Stimulated activated CD8-positive, alpha-beta memory T cell treated with anti-CD3 and anti-CD28 coated beads, Interleukin-15, amount 100 ng/mL, for 1 hour (primary cell): ENCODE data around the gene GALNT14.

ENCODE experiments used
- DNase-seq: peaks from one replicate; pipeline ENCODE4 v3.0.0-alpha.2; 2020; ENCODE audit warnings: low read depth

GALNT14 gene

DNA sequence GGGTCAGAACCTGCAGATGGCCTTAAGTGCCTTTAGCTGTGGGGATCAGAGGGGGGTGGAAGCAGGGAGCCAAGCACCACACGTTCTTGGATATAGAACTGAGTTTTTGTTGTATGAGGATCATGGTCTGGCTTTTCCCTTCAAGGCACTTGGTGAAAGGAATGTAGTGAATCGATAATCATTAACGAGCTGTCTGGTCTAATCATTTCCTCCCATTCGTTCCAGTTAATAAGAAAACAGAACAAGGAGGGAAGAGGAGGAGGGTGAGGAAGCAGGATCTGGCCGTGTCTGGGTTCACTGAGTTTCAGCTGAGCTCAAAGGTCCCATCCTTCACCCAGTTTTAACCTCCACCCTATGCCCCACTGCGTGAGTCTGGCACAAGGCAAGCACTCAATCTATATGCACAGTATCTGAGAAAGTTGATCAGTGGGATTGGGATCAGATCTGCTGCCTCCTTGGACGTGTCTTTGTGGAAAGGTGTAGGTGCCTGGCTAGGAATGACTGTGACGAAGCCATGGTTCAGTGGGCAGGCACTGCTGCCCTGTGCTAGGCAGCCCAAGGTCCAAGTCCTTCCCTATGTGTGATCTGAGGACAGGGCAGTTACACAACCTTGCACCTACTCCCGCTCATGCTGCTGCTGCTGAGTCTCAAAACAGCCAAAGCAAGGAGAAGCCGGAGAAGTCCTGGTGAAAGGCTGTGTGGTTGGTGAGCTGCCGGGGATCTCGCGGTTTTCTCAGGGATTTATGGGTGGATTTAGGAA is 54.8 kb downstream of the GALNT14 start:
- DNase-seq = no peak

DNA sequence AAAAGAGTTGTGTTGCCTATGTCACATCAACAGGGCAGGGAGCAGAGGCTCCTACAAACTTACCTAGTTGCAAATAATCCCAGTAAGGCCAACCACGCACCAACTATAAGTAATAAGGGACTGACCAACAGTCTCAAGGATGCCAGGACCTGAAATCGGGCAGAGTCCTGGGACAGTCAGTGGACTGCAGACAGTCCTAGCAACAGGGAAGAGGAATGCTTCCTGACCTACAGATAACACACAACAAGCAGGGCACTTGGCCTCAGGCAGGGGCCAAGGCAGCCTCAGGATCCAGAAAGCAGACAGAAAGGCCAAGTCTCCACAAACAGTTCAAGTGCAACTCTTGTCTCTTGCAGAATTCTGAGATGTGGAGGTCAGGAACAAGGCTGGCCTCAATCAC is 56.2 kb downstream of the GALNT14 start:
- DNase-seq = no peak

DNA sequence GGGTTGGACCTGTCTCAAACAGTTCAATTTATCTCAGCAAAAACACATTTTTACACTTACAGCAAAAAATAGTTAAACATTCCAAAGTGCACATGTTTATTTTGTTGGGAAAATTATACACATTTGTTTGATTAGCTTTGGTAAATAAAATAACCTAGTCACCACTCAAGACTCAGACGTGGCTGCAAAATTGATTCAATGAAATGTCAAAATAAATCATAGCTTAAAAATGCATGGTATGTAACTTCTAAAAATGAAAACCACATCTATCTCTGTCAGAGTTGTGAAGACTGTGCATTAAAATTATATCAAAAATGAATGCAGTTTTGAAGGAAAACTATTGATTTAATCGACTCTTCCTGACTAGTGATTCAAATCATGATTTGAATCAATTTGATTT is 56.7 kb downstream of the GALNT14 start:
- no peak for DNase-seq

DNA sequence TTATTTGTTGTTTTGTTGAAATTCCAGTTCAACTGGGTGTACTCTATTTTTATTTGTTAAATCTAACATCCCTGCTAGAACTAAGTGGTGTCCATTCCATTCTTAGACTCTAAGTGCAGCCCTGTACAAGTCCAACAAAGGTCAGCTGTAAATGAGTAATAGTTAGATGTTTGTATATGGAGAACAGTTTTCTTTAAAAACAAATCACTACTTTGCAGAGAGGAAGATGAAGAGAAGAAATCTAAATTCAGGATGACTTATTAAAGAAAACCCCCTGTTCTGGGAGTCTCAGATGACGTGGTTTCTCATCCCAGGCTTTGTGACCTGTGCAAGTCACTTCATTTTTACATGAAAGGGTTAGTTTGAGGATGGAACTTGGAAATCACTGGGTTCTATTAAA is 57.9 kb downstream of the GALNT14 start:
- no peak for DNase-seq

DNA sequence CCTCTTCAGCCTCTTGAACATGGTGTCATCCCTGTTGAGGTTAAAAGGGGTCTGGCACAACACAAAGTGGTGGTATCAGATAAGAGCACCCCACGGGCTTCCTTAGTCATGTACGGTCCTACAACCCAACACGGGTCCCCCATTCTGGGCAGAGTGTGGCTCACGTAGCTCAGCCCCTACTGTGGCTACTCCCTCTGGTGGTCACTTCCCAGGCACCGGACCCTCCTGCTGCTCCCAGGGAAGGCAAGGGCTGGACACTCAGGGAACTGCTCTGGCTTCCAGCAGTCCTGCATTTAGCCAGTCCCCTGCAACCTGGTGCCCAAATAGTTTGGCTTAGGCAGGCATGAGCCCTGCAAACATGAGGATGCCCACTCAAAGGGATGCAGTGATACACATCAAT is 58.6 kb downstream of the GALNT14 start:
- no peak for DNase-seq

DNA sequence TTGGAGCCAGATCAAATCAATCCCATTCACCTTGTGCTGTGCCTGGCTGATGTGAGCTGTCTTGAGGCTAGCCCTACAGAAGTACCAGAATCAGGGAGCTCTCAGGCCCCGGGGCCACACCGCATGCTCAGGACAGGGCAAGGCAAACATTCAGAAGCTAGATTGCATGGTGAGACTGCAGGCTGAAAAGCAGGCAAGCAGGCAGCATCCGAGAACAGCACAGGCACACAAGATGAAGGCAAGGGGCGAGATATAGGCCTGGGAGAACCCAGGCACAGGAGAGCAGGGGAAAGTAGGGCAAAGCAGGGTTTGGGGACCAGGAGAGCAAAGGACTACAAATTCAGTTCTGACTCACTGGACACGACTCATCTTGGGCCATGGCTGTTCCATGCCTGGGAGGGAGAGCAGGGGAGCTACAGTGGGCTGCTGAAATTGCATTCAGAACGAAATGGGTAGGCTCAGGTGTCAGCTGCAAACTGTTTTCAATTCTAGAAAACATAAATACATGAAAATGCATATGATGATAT is 59.6 kb downstream of the GALNT14 start:
- DNase-seq = no peak

DNA sequence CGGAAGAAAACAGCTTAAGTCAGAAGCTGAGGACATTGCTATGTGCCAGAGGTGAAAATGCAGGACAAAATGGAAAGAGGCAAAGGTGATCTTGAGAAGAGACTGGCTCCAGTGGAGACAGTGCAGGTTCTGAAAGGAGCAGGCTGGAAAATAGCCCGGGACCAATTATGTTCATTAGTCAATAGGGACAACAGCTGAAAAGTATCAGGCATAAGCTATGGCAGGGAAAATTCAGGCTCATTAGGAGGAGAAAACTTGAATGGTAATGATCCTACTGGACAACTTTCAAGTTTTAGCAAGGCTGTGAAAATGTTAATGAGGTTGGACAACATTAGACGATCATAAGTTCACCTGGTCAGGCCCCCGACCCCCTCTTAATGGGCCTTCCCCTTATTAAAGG is 60.2 kb downstream of the GALNT14 start:
- no peak for DNase-seq

DNA sequence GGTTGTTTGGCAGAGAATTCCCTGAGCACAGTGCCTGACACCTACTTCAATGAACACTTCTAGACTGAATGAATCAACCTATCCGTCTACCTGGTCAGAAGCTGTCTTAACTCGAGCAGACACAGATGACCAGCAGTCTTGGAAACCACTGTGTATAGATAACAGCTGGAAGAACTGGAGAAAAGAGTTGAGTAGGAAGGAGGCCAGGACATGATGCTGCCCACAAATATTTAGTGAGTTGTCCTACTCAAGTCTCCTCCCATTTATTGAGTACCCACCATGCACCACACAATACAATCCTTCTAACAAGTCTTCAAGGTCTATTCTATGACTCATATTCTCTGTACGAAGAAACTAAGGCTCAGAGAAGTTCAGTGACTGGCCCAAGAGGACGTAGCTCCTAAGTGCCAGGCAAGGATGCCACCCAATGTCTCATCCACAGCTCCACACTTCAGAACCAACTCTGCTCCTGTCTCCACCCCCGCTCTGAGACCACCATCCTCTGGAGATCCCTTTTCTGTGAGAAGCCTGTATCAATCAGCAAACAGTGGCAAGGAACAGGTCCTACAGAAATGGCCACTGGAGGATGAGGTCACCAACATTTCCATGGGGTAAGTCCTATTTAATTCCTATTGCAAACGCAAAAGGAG is 62.2 kb downstream of the GALNT14 start:
- no peak for DNase-seq

DNA sequence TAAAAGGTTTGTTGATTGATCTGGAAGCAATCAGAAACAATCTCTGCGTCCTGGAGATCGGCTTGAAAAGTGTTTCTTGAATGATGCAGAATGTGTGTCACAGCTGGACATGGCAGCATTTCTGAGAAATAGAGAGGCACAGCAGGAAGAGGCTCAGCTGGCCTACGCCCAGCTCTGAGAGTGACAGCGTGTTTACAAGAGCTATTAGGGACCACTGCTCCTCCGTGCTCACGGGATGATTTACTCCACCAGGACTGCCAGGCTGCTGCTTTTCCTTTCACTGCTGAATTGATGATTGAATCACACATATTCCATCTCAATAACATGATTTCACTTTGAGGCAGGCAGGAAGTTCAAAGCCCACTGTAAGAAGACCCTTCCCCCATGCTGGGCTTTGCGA is 62.8 kb downstream of the GALNT14 start:
- no peak for DNase-seq

DNA sequence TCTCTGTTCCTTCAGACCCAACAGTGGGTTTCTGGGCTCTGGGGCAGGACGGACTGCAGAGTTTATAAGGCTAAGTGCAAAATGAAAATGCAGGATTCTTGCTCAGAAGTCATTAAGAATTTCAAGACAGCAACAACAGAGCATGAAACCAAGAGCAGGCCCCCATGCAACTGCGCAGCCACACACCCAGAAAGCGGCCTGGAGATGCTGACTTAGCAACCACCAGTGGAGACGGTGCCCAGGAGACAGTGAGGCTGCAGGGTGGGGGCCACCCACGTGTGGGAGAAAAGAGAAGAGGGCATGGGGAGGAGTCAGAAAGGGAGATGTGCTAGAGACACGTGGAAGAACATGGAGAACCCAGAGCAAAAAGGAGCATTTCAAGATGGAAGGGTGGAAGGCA is 66.5 kb downstream of the GALNT14 start:
- DNase-seq = no peak

DNA sequence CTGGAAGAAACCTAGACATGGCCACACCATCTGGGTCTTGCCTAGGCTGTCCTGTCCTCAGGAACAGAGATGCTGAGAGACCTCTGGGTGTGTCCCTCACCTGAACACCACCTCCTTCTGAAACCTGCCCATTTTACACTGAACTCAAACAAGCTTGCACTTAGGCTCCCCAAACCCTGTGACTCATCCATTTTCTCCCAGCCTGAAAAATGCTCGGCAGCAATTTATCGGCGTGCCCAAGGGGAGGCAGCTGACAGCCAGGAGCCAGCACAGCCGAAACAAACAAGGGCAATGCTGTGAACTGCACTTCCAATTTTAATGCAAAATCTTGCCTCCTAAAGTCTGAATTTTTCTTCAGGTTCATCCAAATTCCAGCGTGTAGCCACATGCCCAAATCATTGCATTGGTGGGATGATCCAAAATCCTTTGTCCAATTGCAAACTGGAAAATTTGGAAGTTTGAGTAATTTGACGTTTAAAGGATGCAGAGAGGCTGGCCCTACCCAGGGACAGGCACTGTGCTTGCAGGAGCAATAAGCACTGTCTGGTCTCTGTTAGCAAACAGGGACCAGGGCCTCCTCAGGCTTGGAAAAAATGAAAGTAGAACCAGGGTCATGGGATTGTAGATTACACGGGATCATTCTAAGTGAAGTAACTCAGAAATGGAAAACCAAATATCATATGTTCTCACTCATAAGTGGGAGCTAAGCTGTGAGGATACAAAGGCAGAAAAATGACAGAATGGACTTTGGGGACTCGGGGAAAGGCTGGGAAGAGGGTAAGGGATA is 67.7 kb downstream of the GALNT14 start:
- DNase-seq = no peak

DNA sequence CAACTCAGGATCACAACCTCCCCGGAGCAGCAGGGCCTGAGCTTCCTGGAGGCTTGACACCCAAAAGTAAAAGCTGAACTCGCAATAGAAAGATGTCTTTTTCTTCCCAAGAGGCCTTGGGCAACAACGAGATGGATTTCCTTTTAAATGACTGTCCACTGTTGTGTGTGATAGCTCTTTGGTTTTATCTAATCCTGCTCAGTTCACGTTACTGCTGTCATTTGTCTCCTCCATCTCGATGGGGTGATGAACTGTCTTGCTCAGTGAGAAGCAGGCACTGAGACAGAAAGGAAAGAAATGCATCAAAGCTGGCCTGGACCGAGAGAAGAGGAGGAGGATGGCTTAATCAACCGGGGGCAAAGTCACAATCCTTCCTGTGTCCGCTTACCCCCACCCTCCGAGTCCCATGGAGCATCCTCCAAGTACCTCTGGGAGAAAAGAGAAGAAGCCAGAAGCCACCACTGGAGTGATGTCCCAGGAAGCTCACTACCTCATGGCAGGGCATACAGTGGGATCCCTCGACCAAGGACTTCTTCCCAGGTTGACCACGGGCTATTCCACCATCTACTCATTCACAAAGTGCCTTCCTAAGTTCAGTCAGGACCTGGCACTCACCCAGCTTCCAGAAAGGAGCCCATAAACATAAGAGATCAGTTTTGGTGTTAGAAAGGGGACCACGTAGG is 68.5 kb downstream of the GALNT14 start:
- DNase-seq = no peak

DNA sequence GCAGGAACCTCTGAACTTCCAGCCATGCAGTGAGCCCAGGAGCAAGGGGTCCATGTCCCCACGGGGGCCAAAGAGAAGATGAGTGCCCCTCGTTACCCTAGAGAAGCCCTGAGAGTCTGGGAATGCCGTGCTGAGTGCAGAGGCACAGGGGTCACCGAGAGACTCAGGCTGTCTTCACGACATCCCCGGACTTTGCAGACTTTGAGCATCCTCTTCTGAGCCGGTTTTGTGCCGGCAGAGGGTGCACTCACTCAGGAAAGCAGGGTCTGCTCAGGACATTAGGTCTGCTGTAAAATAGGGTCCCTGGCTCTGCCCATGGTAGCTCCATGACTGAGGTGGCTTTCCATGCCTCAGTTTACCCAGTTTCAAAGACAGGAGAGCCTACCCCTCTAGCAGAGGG is 71.0 kb downstream of the GALNT14 start:
- DNase-seq = no peak

DNA sequence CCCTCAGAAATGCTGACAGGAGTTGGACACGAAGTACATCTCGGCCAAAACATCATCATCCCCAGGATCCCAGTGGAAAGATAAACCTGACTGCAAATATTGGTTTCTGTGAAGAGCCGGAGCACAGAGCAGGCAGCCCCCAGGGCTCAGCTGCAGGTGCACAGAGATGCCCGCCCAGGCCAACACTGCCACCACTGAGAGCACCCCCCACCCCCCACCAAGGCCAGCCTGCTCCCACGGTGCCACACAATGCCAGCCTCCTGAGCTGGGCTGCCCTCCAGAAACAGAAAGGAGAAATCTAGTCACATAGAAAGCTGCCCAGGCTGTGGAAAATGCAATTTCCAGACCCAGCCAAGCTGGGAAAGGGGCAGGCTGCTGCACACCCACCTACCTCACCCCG is 71.7 kb downstream of the GALNT14 start:
- no peak for DNase-seq

DNA sequence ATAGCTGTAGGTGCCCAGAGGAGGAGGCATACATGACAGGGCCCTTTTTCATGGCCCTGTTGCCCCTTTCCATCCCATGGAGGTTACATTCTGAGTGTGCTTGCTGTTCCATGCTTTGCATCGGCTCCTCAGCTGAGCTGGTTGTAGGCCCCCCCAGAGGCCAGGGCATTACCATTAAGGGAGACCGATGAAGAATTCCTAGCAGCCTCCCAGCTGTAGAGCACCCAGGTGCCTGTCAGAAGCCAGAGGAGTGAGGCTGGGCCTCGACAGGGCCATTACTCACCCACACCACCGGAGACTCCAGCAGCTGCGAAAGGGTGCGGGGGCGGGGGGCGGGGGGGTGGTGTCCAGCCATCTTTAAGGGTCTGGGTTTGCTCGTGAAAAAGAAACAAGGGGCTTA is 72.2 kb downstream of the GALNT14 start:
- DNase-seq = no peak

DNA sequence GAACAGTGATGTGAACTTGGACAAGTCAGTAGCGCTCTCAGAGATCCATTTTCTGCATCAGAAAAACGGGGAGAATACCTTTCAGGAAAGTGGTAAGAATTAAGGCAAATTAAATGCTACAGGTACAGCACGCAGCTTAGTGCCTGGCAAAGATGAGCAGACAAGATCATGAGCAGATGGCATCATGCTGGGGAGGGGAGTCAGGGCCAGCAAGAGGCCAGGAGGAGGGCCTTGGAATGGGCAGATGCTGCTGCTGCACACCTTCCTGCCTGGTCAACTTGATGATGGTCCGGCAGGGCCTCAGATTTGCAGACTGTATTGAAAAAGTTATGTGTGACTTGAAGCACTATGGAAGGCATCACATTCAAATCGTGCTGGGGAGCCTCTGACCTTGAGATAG is 72.9 kb downstream of the GALNT14 start:
- DNase-seq = no peak

DNA sequence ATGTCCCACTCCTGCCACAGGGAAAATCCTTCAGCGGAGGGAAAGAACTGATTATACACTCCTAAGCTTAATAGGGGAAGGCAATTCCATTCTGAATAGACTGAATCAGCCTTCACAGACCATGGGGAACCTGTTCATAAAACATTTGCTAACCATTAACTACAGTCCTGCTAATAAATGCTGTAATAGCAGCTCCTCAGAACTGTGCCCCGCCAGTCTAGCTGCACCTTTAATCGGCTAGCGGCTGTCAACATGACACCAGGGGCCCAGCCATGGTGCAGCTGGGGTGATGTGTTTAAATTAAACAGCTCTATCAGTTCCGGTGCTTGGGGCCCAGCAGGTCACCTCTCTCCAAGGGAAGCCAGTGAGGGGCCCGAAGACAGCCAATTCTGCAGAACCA is 77.8 kb downstream of the GALNT14 start:
- DNase-seq = no peak

DNA sequence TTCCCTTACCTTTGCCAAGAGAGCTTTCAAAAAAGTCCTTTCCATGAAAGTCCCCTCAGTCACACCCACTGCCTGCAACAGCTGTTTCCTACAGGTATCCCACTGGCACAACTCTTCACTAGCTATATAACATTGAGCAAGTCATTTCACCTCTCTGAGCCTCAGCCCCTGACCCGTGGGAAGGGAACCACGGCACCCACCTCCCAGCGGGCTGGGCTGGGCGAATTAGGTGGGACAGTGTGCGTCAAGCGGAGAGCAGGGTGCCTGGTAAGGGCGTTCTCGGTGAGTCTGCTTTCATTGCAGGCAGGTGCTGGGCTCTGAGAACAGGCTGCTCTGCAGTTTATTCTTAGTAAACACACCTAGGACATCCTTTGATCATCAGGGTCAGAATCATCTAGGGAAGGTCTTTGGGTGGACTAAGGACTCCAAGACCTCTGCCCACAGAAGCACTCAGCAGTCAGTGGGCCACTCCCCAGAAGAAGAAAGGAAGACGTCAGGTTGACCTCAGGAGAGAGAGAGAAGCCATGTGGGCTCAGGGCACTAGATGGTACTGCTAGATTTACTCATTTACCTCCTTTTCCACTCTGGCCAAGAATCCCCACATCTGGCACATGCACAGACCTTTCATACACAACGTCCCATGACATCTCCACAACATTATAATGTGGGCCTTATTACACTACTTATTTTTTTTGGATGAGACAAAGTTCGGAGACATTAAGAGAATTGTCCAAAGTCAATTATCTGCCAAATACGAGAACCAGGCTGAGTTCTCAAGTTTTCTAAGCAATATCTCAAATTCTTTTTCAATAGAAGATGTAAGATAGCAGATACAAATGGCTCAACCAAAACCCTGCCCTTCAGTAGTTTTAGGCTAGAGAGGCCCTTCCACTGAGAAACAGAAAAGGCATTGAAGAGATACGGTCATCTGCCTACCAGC is 79.9 kb downstream of the GALNT14 start:
- DNase-seq = no peak

DNA sequence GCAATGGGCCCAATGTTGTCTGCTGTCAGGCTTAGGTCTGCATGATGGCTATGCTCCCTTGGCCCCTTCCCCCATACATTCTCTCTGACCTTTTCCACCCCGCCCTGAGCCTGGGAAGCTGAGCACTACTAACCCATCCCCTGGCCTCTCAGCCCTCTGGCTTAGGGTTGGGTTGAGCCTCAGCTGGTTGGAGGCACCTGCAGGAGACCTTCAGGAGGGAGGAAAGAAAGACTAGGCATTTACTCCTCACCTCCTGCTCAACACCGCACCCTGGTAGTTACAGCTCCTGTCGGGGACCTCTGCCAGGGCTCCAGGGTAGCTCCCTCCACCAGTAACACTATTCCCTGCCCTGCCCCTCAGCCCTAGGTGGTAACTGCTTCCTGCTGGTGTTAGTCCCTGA is 80.5 kb downstream of the GALNT14 start:
- no peak for DNase-seq

DNA sequence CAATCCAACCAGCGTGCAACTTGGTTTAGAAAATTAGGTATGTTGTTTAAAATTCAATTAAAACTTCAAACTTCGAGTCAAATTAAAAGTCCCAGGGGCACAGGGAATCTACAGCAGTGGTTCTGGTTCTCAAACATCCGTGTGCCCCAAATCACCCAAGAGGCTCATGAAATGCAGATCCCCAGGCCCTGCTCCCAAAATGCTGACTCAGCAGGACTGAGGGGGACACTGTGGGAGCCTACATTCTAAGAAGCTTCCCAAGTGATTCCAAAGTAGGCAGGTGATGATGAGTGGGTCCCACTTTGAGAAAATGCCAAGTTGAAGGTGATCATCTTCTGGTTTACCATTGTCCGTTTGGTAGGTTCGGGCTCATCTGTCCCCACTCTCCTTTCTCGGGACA is 82.3 kb downstream of the GALNT14 start:
- DNase-seq = no peak

DNA sequence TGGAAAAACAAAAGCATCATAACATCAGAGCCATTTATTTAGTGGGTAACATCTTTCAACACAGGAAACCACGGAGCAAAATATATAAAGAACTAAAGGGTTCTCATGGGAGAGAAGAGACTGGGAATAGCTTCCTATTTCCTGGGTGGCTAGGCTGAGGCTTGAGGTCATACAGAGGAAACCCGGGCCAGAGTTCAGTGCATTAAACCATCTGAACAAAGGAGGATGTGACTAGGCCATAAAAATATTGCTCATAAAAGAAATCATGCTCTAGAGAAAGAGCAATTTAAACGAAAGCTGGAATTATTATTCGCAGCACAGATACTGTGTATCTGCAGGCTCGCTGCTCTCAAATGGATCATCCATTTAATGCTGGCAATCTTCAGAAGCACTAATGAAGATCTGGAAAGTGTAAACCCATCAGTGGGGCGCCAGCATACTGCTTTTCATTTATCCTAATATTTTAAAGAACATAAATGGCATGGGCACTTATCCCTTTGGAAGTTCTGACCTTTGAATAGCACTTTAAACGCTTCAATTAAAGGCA is 83.3 kb downstream of the GALNT14 start:
- no peak for DNase-seq
